Fibroblast of skin of back (primary cell): ENCODE measurements around the gene ZBTB7B.

ENCODE experiments used
- DNase-seq: peaks from one replicate; pipeline ENCODE4 v3.0.0-alpha.2; 2013

The ZBTB7B gene

GRCh38 chr1:155062702-155063411, 60.3 kb downstream of the ZBTB7B start:
- DNase-seq: peak; percentile 43

- peak; percentile 83 for DNase-seq
Observed at GRCh38 chr1:155063550-155064110, 61.0 kb downstream of the ZBTB7B start, which contains the start of gene EFNA4. Gene EFNA4, plus strand, starts transcription at chr1:155063740. Its CDS starts 84 bp downstream, at chr1:155063824.

- peak; percentile 33 for DNase-seq
Observed at GRCh38 chr1:155064111-155064831, 61.7 kb downstream of the ZBTB7B start.

GRCh38 chr1:155064832-155065429, 62.3 kb downstream of the ZBTB7B start:
- no peak for DNase-seq

GRCh38 chr1:155066777-155067176, 64.2 kb downstream of the ZBTB7B start:
- DNase-seq: no peak
